OCI-LY1 (cell line): ENCODE results near the gene ATXN7L1.
A peak's percentile ranks its signal among the peaks of the same experiment; 100 is the strongest.

Experiments
- H2AFZ ChIP-seq: fragments of 200-600 bp; sonication (generic), shearing (Covaris generic); 2 replicates; pipeline ENCODE4 v1.6.0; 2014; ENCODE audit warnings: antibody characterized with exemption, mild to moderate bottlenecking, low read length
- H3F3A ChIP-seq: fragments of 200-600 bp; sonication (generic), shearing (Covaris generic); 2 replicates; pipeline ENCODE4 v1.6.0; 2014; ENCODE audit warnings: mild to moderate bottlenecking, antibody characterized with exemption, low read length, moderate library complexity; ENCODE audit not compliant: insufficient read depth
- H3K27ac ChIP-seq: fragments of 200-600 bp; sonication (generic); 2 replicates; pipeline ENCODE4 v1.5.1; 2014; ENCODE audit warnings: low read length, mixed run types, mild to moderate bottlenecking, low read depth; ENCODE audit not compliant: poor library complexity, severe bottlenecking
- H3K27me3 ChIP-seq: fragments of 200-600 bp; sonication (generic); 2 replicates; pipeline ENCODE4 v1.6.0; 2014; ENCODE audit warnings: antibody characterized with exemption, mild to moderate bottlenecking, low read length, moderate library complexity; ENCODE audit not compliant: insufficient read depth
- H3K36me3 ChIP-seq: fragments of 200-600 bp; sonication (generic); 2 replicates; pipeline ENCODE4 v1.6.1; 2014; ENCODE audit warnings: mild to moderate bottlenecking, antibody characterized with exemption, low read length, moderate library complexity, mixed read lengths; ENCODE audit not compliant: insufficient read depth
- H3K4me1 ChIP-seq: fragments of 200-600 bp; sonication (generic); 2 replicates; pipeline ENCODE4 v1.5.1; 2014; ENCODE audit warnings: mild to moderate bottlenecking, low read length, moderate library complexity; ENCODE audit not compliant: insufficient read depth, severe bottlenecking
- H3K4me2 ChIP-seq: fragments of 200-600 bp; sonication (generic), shearing (Covaris generic); 2 replicates; pipeline ENCODE4 v1.6.1; 2014; ENCODE audit warnings: low read length
- H3K4me3 ChIP-seq: fragments of 200-600 bp; sonication (generic); 2 replicates; pipeline ENCODE4 v1.5.1; 2014; ENCODE audit warnings: low read length, low read depth, mild to moderate bottlenecking, mixed read lengths; ENCODE audit not compliant: poor library complexity, severe bottlenecking
- H3K79me2 ChIP-seq: fragments of 200-600 bp; shearing (Covaris generic); 2 replicates; pipeline ENCODE4 v1.6.1; 2016; ENCODE audit warnings: mixed run types, low read length, mixed read lengths; ENCODE audit not compliant: insufficient read depth
- H3K9ac ChIP-seq: fragments of 200-600 bp; sonication (generic), shearing (Covaris generic); 2 replicates; pipeline ENCODE4 v1.6.1; 2014; ENCODE audit warnings: mild to moderate bottlenecking, low read length, mixed read lengths
- H3K9me2 ChIP-seq: fragments of 200-600 bp; sonication (generic), shearing (Covaris generic); 2 replicates; pipeline ENCODE4 v1.6.1; 2014; ENCODE audit warnings: low read depth, mild to moderate bottlenecking, low read length, mixed read lengths
- H3K9me3 ChIP-seq: fragments of 200-600 bp; shearing (Covaris generic); 2 replicates; pipeline ENCODE4 v1.6.1; 2014; ENCODE audit warnings: low read length, mixed read lengths
- H4K20me1 ChIP-seq: fragments of 200-600 bp; sonication (generic), shearing (Covaris generic); 2 replicates; pipeline ENCODE4 v1.6.0; 2016; ENCODE audit warnings: mild to moderate bottlenecking, low read length; ENCODE audit not compliant: insufficient read depth
- CTCF ChIP-seq: fragments of 200-600 bp; sonication (generic), shearing (Covaris generic); IDR thresholded peaks from 2 replicates; pipeline ENCODE4 v1.5.1; 2017; ENCODE audit warnings: mild to moderate bottlenecking, antibody characterized with exemption, low read length, moderate library complexity, mixed read lengths
- EZH2 ChIP-seq: fragments of 200-600 bp; sonication (generic), shearing (Covaris generic); IDR thresholded peaks from 2 replicates; pipeline ENCODE4 v1.8.0; 2017; ENCODE audit warnings: borderline replicate concordance, mixed run types, mild to moderate bottlenecking, antibody characterized with exemption, low read length, moderate library complexity, mixed read lengths

ATXN7L1 gene

DNA sequence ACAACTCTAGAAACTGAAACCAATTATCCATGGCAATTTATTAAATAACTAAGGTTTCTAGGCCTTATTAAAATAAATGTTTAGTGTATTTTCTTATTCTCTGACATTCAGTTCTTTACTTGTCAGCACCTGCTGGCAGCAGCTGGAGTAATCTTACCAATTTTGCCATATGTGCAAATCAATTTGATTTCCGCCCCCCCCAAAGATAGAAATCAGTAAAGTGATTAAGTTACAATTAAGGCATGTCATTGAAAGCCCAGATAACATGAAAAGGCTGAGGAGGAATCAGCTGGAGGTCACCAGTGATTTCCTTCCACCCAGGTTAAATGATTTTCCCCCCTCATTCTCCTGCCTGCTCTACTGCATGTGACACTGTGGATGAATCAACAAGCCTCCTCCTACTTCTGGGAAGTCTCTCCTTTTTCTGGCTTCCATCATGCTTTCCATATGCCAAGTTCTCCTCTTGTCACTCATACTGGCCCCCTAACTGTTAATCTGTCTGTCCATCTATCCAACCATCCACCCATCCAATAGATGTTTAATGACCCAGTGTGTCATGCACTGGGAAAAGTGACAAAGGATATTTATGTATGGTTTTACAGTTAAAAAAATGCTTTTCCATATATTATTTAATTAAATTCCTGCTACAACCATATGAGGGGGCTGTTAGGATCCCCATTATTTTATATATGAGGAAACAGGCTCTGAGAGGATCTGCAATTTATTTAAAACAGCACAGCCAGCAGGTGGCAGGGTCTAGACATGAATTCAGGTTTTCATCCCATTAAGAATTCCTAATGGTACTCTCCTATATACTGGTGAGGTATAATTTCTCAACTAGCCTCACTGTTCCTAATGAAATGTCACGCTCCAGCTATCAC lies 116.5 kb downstream of the ATXN7L1 start:
- Histone ChIP-seq H2AFZ (no peak overlapping the region), H3F3A (no peaks in the 10 kb centered on the region), H3K4me1 (no peaks in the 10 kb centered on the region), H3K27me3 (no peaks in the 10 kb centered on the region), H3K4me2 (no peak overlapping the region), H3K9me3 (no peaks in the 10 kb centered on the region), H3K79me2 (no peaks in the 10 kb centered on the region), H3K9me2 (no peaks in the 10 kb centered on the region), H3K36me3 (no peaks in the 10 kb centered on the region), H3K27ac (no peak overlapping the region), H3K4me3 (no peak overlapping the region), H3K9ac (no peak overlapping the region), H4K20me1 (no peaks in the 10 kb centered on the region)
- TF ChIP-seq CTCF (peak; percentile 67), EZH2 (no peak)

DNA sequence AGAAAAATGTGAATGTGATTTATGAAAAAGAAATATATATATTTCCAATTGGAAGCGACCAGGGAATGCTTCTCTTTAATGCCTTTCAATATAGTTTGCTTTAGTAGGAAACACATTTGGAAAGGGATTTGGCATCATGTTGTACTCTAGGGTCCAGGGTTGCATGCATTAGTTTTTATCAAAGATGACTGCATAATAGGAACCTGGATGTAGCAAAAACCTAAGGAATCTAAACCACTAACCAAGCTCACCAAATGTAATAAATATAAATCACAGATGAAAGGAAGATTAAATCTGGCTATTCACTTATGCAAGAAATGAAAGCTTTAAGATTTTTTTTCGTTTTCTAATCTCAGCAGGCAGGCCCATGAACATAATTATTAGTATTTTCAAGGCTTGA lies 120.0 kb downstream of the ATXN7L1 start:
- Histone ChIP-seq H3K9me3 (no peaks in the 10 kb centered on the region), H3K9ac (no peak overlapping the region), H3K79me2 (no peaks in the 10 kb centered on the region), H3F3A (no peaks in the 10 kb centered on the region), H3K27me3 (no peaks in the 10 kb centered on the region), H3K4me2 (no peak overlapping the region), H4K20me1 (no peaks in the 10 kb centered on the region), H3K4me1 (no peaks in the 10 kb centered on the region), H3K27ac (no peak overlapping the region), H3K9me2 (no peaks in the 10 kb centered on the region), H3K4me3 (no peak overlapping the region), H2AFZ (no peak overlapping the region), H3K36me3 (no peaks in the 10 kb centered on the region)
- TF ChIP-seq EZH2 (no peak), CTCF (no peak)

GRCh38 chr7:105752671-105753275 lies 123.6 kb downstream of the ATXN7L1 start:
- Histone ChIP-seq H2AFZ (no peak overlapping the region), H3K9me3 (no peaks in the 10 kb centered on the region), H3K4me1 (no peaks in the 10 kb centered on the region), H3K36me3 (no peaks in the 10 kb centered on the region), H3K4me3 (no peak overlapping the region), H3K79me2 (no peaks in the 10 kb centered on the region), H3K9me2 (no peaks in the 10 kb centered on the region), H3F3A (no peaks in the 10 kb centered on the region), H3K27me3 (no peaks in the 10 kb centered on the region), H3K4me2 (no peak overlapping the region), H3K9ac (no peak overlapping the region), H3K27ac (no peak overlapping the region), H4K20me1 (no peaks in the 10 kb centered on the region)
- TF ChIP-seq CTCF (no peak), EZH2 (no peak)
